Measurements from ENCODE around the gene DENND5A. TPM values are rescaled to one million over a fixed set of nuclear protein-coding genes. Genes with fewer than 3 reads are reported as not detected.

DENND5A gene
- total and polyA plus RNA-seq, 2 of the 8 experiments (the other 6 are each of a cell fraction or from before 2014, with no cell fraction given), result 65.7 to 139 TPM

GRCh38 chr11:9144828-9145227 is 120.3 kb downstream of the DENND5A start (continued):
- TF ChIP-seq, protein P1, sequence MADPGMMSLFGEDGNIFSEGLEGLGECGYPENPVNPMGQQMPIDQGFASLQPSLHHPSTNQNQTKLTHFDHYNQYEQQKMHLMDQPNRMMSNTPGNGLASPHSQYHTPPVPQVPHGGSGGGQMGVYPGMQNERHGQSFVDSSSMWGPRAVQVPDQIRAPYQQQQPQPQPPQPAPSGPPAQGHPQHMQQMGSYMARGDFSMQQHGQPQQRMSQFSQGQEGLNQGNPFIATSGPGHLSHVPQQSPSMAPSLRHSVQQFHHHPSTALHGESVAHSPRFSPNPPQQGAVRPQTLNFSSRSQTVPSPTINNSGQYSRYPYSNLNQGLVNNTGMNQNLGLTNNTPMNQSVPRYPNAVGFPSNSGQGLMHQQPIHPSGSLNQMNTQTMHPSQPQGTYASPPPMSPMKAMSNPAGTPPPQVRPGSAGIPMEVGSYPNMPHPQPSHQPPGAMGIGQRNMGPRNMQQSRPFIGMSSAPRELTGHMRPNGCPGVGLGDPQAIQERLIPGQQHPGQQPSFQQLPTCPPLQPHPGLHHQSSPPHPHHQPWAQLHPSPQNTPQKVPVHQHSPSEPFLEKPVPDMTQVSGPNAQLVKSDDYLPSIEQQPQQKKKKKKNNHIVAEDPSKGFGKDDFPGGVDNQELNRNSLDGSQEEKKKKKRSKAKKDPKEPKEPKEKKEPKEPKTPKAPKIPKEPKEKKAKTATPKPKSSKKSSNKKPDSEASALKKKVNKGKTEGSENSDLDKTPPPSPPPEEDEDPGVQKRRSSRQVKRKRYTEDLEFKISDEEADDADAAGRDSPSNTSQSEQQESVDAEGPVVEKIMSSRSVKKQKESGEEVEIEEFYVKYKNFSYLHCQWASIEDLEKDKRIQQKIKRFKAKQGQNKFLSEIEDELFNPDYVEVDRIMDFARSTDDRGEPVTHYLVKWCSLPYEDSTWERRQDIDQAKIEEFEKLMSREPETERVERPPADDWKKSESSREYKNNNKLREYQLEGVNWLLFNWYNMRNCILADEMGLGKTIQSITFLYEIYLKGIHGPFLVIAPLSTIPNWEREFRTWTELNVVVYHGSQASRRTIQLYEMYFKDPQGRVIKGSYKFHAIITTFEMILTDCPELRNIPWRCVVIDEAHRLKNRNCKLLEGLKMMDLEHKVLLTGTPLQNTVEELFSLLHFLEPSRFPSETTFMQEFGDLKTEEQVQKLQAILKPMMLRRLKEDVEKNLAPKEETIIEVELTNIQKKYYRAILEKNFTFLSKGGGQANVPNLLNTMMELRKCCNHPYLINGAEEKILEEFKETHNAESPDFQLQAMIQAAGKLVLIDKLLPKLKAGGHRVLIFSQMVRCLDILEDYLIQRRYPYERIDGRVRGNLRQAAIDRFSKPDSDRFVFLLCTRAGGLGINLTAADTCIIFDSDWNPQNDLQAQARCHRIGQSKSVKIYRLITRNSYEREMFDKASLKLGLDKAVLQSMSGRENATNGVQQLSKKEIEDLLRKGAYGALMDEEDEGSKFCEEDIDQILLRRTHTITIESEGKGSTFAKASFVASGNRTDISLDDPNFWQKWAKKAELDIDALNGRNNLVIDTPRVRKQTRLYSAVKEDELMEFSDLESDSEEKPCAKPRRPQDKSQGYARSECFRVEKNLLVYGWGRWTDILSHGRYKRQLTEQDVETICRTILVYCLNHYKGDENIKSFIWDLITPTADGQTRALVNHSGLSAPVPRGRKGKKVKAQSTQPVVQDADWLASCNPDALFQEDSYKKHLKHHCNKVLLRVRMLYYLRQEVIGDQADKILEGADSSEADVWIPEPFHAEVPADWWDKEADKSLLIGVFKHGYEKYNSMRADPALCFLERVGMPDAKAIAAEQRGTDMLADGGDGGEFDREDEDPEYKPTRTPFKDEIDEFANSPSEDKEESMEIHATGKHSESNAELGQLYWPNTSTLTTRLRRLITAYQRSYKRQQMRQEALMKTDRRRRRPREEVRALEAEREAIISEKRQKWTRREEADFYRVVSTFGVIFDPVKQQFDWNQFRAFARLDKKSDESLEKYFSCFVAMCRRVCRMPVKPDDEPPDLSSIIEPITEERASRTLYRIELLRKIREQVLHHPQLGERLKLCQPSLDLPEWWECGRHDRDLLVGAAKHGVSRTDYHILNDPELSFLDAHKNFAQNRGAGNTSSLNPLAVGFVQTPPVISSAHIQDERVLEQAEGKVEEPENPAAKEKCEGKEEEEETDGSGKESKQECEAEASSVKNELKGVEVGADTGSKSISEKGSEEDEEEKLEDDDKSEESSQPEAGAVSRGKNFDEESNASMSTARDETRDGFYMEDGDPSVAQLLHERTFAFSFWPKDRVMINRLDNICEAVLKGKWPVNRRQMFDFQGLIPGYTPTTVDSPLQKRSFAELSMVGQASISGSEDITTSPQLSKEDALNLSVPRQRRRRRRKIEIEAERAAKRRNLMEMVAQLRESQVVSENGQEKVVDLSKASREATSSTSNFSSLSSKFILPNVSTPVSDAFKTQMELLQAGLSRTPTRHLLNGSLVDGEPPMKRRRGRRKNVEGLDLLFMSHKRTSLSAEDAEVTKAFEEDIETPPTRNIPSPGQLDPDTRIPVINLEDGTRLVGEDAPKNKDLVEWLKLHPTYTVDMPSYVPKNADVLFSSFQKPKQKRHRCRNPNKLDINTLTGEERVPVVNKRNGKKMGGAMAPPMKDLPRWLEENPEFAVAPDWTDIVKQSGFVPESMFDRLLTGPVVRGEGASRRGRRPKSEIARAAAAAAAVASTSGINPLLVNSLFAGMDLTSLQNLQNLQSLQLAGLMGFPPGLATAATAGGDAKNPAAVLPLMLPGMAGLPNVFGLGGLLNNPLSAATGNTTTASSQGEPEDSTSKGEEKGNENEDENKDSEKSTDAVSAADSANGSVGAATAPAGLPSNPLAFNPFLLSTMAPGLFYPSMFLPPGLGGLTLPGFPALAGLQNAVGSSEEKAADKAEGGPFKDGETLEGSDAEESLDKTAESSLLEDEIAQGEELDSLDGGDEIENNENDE (IDR thresholded peaks at IDR 0.05; ENCODE audit: insufficient replicate concordance, low read length), result no peak
- TF ChIP-seq FOSL1 (IDR thresholded peaks at IDR 0.05; ENCODE audit: insufficient read depth, low read depth, low read length), result no peak

Data from H1 (cell line).